Ramos (cell line): Measurements from ENCODE around the gene ZNF714.

Experiments
- in situ Hi-C: fragments of 300-500 bp; cut with MboI; formaldehyde crosslinking; loops from one replicate; pipeline ENCODE4 v1.14.3; 2022; ENCODE audit warnings: low sequenced_read_pairs; ENCODE audit not compliant: unreplicated experiment

Gene ZNF714

DNA sequence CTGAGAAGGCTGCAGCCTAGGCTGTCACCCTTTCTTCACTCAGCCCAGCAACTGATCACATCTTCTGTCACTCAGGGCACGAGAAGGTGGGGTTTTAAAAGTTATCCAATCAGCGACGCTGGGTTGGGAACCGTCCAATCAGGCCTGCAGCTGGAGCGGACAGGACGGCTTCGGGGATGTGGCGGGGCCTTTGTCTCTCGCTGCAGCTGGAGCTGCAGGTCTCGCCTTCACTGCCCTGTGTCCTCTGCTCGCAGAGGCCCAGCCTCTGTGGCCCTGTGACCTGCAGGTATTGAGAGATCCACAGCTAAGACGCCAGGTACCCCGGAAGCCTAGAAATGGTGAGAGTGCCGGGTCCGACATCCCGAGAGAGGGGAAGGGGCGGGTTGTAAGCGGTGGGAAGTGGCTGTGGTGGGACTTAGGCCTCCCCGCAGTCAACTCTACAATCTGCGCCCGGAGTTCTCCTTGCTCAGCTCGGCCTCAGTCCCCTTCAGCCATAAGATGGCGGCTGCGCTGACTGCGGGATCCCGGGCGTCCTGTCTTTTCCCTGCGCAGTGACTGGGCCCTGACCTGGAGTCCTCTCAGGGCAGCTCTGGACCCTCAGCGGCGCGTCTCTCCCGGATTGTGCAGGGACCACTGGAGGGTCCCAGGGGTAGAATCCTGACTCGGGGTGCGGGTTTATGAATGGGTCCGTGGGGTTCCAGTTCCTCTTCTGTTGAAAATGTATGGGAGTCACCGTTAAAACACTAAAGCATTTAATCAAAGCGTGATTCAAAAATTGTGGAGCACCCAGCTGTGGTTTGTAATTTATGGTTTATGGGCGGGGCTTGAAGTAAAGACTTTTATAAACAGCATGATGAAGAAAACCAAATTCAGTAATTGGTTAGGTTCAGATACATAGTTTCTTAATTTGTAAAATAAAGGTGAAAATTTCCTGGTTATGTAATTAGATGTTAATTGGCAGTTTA lies at the start of gene ZNF714:
Gene ZNF714, plus strand, starts transcription at position 193 of the 965 bp plus-strand sequence. CDS start 16,066 bp downstream, outside the sequence.
- in situ Hi-C loops, result no loop called here

DNA sequence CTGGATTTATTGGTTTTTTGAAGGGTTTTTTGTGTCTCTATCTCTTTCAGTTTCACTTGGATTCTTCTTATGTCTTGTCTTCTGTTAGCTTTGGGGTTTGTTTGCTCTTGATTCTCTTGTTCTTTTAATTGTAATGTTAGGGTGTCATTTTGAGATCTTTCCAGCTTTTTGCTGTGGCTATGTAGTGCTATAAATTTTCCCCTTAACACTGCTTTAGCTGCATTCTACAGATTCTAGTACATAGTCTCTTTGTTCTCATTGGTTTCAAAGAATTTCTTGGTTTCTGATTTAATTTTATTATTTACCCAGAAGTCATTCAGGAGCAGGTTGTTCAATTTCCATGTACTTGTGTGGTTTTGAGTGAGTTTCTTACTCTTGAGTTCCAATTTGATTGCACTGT lies 37.0 kb upstream of the ZNF714 start:
- in situ Hi-C loops, result no loop called here

DNA sequence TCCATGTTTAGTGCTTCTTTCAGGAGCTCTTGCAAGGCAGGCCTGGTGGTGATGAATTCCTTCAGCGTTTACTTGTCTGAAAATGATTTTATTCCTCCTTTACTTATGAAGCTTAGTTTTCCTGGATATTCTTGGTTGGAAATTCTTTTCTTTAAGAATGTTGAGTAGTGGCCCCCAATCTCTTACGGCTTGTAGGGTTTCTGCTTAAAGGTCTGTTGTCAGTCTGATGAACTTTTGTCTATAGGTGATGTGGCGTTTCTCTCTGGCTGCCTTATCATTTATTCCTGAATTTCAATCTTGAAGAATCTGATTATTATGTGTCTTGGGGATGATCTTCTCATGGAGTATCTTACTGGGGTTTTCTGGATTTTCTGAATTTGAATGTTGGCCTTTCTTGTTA lies 35.5 kb upstream of the ZNF714 start:
- in situ Hi-C loops, result no loop called here

DNA sequence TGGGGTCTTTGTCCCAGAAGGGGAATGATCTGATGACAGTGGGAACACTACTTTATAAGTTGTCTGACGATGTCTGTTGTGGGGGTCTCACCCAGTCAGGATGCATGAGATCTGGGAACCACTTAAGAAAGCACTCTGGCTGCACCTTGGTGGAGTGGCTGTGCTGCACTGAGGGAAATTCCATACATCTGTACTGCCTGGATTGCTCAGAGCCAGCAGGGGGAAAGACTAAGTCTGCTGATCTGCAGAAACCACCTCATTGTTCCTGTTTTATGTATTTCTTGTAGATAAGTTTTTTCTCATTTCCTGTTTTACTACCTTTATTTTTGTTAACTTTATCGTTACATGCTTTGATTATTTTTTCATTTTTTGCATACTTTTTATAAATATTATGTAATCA lies 34.3 kb upstream of the ZNF714 start:
- in situ Hi-C loops, result no loop called here

DNA sequence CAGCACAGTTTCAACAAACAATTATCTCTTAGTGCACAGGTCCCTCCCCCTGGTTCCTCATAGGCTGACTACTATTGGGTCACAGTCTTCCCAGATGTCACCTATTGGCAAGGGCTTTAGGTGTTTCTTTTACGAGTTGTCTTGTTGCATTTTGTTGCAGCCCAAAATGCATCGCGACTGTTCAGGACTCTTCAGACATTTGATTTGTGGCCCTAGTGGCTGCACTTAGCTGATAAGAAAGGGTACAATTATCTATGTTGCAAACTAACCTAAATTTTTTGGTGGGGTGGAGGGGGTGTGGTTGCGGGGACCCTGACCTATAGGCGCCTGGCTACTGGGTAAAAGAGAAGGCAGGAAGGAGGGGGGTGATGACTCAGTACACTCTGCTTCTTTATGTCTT lies 29.1 kb upstream of the ZNF714 start:
- in situ Hi-C loops, result no loop called here

DNA sequence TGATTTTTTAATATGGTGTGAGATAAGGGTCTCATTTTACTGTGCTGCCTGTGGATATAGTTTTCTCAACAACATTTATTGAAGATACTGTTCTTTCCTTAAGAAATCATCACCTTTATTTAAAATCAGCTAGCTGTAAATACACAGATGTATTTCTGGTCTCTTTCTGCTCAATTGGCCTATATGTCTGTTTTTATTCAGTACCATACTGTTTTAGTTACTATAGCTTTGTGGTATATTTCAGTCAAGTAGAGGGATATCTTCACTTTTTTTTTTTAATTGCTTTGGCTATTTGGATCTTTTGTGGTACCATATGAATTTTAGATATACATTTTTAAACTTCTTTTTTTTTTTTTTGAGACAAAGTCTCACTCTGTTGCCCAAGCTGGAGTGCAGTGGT lies 16.7 kb upstream of the ZNF714 start:
- in situ Hi-C loops, result no loop called here

DNA sequence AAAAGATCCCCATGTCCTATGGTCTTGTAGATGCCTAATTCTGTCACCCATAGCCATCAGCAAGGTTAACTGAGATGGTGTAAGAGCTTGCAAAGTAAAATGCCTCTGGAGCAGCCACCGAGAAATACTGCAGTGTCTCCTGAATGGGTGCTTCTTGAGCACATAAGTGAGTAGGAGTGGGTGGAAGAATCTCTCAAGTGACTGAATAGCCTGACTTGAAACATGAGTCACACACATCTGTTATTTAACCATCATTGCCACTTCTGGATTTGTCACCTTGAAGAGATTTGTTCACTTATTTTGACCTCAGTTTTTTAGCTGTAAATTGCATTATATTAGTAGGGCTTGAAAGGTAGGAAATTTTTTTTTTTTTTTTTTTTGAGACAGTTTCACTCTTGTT lies 2.3 kb downstream of the ZNF714 start:
- in situ Hi-C loops, result no loop called here

DNA sequence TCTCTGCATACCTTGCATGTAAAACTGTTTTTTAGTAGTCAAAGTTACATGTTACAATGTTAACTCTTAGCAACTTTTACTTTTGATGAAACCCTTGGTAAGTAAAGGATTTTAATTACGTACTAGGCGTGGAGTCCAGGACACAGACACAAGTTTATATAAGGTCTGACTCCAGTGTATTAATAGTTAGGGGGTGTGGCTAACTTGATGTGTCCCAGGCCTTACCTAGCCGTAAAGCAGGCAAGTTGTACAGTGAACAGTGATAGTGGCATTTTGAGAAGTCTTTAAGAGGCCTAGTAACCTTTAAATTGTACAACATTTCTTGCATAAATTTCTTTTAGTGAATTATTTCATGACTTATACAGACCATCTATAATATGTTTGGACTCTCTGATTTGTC lies 5.9 kb downstream of the ZNF714 start:
- in situ Hi-C loops, result no loop called here

DNA sequence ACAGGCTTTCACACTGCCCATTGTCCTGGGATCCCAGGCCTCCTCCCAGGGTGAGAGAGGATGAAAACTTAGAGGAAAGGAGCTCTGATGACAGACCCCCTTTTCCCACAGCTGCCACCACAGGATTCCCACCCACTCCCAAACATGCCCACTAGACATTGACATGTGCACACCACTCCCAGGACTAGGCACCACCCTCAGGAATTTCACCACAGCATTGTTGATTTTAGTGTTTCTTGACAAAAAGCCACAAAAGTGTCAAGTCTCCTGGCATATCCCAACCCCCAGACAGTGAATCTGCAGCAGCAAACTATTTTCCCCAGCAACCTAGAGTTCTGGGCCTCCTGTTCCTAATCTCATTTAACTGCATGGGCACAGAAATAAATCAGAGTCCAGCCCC lies 10.1 kb downstream of the ZNF714 start:
- in situ Hi-C loops, result no loop called here

DNA sequence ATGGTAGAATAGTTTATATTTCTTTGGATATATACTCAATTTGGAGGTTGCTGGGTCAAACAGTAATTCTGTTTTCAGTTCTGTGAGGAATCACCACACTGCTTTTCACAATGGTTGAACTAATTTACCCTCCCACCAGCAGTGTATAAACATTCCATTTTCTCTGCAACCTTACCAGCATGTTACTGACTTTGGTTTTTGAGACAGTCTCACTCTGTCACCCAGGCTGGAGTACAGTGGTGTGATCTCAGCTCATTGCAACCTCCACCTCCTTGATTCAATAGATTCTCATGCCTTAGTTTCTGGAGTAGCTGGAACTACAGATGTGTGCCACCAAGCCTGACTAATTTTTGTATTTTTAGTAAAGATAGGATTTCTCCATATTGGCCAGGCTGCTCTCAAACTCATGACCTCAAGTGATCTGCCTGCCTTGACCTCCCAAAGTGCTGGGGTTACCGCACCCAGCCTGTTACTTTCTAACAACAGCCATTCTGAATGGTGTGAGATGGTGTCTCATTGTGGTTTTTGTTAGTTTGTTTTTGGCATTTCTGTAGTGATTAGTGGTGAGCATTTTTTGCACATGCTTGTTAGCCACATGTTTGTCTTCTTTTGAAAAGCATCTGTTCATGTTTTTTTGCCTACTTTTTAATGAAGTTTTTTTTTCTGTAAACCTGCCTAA lies 12.5 kb downstream of the ZNF714 start:
- in situ Hi-C loops, result no loop called here

DNA sequence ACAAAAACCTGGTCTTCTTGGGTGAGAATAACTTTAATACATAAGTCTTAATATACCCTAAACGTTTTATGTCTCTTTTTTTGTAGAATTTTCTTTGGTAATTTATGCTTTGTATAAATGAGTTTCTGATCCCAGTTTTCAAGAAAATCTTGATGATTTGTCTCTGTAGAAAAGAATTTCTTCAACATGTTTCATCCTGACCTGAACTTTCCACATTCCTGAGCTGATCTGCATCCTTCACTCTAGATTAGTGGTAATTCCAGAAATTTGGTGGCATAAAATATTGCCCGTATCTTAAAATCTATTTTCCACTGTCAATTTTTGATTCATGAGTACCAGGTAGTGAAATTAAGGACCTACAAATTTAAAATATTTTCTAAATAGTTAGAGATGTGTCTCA lies 16.3 kb downstream of the ZNF714 start:
- in situ Hi-C loops, result no loop called here

DNA sequence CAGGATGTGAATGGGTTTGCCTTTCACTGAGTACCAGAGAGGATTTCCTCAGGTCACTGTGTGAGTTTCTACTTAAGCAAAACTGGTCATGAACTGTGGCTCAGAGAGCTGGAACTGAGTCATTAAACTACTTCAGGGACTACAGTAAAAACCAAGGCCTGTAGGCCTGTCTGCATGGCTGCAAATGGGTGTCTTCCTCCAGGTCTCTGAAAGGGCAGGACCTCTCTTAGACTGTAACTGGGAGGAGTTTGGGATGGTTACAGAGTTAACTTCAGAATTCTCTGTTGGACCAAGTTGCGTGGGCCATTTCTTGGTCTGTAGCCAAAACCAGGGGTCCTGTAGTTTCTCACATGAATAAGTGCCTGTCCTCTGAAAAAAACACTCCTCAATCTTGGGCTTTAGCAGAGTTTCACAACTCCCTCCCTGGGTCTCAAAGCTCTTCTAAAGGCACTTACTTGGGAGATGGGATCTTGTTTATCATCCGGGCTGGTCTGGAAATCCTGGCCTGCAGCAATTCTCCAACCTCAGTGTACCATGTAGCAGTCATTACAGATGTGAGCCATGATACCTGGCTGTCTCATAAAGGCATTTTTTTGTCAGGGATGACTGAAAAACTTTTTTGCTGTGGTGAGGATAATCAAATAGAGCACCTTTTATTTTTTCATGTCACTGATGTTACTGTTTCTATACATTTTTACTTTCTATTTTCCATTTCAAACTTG lies 19.7 kb downstream of the ZNF714 start:
- in situ Hi-C loops, result no loop called here

DNA sequence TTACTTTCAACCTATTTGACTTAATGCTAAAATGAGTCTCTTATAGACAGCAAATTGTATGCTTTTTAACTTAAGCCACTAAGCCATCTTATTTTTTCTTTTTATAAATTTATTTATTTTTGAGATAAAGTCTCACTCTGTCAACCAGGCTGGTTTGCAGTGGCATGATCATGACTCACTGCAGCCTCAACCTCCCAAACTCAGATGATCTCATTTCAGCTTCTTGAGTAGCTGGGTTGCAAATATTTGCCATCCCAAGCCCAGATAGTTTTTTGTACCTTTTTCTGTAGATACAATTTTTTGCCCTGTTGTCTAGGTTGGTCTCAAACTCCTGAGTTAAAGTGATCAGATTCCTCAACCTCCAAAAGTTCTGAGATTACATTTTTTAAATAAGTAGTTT lies 27.1 kb downstream of the ZNF714 start:
- in situ Hi-C loops, result no loop called here

DNA sequence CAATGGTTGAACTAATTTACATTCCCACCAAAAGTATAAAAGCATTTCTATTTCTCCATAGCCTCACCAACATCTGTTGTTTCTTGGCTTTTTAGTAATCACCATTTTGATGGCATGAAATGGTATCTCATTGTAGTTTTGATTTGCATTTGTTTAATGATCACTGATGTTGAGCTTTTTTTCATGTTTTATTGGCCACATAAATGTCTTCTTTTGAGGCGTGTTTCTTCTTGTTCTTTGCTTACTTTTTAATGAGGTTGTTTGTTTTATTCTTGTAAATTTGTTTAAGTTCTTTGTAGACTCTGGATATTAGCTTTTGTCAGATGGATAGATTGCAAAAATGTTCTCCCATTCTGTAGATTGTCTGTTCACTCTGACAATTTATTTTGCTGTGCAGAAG lies 28.2 kb downstream of the ZNF714 start:
- in situ Hi-C loops, result no loop called here

DNA sequence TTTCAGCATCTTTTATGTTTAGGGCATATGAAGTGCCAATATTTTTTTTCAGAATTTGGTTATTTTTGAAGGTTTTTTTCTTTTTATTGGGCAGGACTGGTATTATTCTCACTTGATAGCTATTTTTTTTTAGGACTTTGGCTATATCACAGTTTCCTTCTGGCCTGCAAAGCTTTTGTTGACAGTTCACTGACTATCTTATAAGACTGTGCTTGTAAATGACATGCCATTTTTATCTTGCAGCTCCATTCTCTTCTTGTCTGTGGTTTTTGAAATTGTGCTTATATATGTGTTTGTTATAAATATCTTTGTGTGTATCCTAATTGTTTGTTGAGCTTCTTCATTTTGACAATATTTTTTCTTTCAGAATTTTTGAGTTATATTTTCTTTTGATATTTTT lies 33.4 kb downstream of the ZNF714 start:
- in situ Hi-C loops, result no loop called here

DNA sequence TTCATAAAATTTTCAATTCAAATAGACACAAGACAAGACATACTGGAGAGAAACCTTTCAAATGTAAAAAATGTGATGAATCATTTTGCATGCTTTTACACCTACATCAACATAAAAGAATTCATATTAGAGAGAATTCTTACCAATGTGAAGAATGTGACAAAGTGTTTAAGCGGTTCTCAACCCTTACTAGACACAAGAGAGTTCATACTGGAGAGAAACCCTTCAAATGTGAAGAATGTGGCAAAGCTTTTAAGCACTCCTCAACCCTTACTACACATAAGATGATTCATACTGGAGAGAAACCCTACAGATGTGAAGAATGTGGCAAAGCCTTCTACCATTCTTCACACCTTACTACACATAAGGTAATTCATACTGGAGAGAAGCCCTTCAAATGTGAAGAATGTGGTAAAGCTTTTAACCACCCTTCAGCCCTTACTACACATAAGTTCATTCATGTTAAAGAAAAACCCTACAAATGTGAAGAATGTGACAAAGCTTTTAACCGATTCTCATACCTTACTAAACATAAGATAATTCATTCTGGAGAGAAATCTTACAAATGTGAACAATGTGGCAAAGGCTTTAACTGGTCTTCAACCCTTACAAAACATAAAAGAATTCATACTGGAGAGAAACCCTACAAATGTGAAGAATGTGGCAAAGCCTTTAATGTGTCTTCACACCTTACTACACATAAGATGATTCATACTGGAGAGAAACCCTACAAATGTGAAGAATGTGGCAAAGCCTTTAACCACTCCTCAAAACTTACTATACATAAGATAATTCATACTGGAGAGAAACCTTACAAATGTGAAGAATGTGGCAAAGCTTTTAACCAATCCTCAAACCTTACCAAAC lies 35.3 kb downstream of the ZNF714 start:
- in situ Hi-C loops, result no loop called here

DNA sequence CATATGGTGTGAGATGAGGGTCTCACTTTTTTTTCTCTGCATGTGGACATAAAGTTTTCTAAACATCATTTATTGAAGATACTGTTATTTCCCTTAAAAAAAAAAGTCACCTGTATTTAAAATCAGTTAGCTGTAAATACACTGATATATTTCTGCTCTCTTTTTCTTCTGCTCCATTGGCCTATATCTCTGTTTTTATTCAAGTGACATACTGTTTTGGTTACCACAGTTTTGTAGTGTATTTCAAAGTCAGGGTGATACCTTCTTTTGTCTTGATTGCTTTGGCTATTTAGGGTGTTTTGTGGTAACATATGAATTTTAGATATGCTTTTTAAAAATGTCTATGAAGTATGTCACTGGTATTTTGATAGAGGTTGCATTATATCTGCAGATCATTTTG lies 44.1 kb downstream of the ZNF714 start:
- in situ Hi-C loops, result no loop called here

DNA sequence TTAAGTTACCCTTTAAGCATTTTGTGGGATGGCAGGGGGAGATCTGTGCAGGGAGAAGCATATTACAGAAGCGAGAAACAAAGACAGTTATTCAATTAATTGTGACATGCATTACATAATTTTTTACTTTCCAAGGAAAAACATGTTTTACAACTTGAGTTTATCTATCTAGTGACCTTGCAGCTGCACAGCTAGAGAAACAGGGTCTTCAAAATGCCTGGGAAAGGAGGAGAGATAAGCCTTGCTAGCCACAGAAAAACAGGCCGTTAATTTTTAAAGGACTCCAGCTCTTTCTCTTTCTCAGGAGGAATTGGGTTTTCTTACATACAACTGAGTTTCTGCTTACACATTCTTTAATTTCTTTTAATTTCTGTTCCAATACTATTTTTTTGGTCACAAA lies 45.0 kb downstream of the ZNF714 start:
- in situ Hi-C loops, result no loop called here

DNA sequence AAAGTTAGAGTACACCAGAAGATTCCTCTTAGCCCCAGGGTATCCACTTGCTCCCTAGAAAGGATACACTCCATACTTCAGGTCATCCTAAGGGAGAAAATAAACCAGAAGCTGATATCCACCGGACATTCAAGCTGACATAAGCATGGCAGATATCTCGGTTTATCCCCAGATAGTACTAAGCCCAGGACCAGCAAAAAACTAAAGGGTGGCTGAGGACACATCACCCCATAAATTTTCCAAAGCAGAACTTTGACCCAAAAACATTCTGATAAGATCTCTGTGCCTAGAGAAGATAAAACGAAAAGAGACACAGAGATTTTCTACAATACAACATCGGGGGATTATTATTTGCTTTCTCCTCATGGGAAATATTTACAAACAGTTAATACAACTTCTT lies 45.9 kb downstream of the ZNF714 start:
- in situ Hi-C loops, result no loop called here
